Suprapubic skin (tissue), 4 donors: ENCODE data around the gene HIVEP3.

Source experiments
- EP300 ChIP-seq: sonication (generic); formaldehyde crosslinking; IDR thresholded peaks from one replicate; pipeline ENCODE4 v1.6.1; 2017; ENCODE audit warnings: antibody characterized with exemption
- POLR2AphosphoS5 ChIP-seq, 3 donors: sonication (generic); formaldehyde crosslinking; IDR thresholded peaks; one replicate each; pipeline ENCODE4 v1.6.1; 2017; ENCODE audit warnings: antibody characterized with exemption in 3 of 3
- TF ChIP-seq, protein P1 (sequence below), 2 donors: fragments of 200-600 bp in 1 of 2; fragments of 450-650 bp in 1 of 2; sonication (generic) in 1 of 2; IDR thresholded peaks; one replicate each; pipeline ENCODE4 v1.5.1; 2016 to 2019; ENCODE audit warnings: antibody characterized with exemption in 2 of 2, mild to moderate bottlenecking in 1 of 2, moderate library complexity in 1 of 2

DNA sequence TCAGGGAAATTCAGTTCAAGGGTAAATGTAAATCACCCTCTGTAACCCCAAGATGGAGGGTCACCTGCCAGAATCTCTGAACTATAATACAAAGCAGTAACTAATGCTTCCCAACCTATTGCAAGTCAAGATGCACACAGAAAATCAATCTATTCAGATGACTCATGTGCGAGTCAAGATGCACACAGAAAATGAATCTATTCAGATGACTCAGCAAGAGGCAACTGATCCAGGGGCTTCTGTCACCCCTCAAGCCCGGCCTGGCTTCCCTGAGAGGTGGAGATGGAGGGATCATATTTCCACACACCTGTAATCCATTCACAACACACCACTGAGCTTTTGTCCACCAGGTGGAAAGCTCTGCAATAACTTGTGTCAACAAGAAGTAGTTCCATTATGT, 17.4 kb upstream of the HIVEP3 start:
- TF ChIP-seq, protein P1, sequence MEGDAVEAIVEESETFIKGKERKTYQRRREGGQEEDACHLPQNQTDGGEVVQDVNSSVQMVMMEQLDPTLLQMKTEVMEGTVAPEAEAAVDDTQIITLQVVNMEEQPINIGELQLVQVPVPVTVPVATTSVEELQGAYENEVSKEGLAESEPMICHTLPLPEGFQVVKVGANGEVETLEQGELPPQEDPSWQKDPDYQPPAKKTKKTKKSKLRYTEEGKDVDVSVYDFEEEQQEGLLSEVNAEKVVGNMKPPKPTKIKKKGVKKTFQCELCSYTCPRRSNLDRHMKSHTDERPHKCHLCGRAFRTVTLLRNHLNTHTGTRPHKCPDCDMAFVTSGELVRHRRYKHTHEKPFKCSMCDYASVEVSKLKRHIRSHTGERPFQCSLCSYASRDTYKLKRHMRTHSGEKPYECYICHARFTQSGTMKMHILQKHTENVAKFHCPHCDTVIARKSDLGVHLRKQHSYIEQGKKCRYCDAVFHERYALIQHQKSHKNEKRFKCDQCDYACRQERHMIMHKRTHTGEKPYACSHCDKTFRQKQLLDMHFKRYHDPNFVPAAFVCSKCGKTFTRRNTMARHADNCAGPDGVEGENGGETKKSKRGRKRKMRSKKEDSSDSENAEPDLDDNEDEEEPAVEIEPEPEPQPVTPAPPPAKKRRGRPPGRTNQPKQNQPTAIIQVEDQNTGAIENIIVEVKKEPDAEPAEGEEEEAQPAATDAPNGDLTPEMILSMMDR (IDR thresholded peaks at IDR 0.05) = no peak
- TF ChIP-seq POLR2AphosphoS5 (IDR thresholded peaks at IDR 0.05) = no peak
- TF ChIP-seq EP300 = no peak
